SHP77 treated with DMSO at 0.1 percent for 48 hours (cell line): ENCODE data around the gene MAST3.
"Not testable (repeated sequence)": the region's sequence is repeated elsewhere in the genome, so short reads cannot be mapped to it uniquely, and the experiment has no call there.

Experiments used
- DNase-seq: peaks from one replicate; lab custom pipeline; 2025; lab: John Stamatoyannopoulos, UW

The MAST3 gene

DNA sequence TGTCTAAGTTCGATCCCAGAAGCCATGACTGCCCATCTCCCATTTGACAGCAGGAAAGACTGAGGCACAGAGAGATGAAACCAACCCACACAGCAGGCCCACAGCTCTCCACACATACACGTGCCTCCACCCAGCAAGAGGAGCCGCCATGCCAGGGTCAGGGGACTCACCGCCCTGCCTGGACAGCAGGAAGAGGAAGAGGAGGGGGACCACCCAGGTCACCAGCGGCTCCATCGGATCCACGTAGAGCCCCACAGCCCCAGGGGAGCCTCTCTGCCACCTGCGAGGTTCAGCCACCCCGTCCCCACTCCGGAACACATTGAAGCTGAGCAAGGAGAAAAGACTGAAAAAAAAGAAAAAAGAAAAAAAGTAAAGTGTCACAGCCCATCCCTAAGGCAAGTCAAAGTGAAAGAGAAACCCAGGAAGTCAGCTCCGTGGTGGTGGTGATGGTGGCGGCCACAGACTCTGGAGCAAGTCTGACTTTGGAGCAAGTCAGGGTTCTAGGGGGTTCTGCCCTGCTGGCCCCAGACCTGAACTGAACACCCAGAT, 10.9 kb upstream of the MAST3 start, which contains the start of gene IL12RB1:
IL12RB1 (minus strand) TSS at position 345 of the 549 bp plus-strand sequence; CDS start at position 234, 111 bp downstream.
- no peak for DNase-seq

DNA sequence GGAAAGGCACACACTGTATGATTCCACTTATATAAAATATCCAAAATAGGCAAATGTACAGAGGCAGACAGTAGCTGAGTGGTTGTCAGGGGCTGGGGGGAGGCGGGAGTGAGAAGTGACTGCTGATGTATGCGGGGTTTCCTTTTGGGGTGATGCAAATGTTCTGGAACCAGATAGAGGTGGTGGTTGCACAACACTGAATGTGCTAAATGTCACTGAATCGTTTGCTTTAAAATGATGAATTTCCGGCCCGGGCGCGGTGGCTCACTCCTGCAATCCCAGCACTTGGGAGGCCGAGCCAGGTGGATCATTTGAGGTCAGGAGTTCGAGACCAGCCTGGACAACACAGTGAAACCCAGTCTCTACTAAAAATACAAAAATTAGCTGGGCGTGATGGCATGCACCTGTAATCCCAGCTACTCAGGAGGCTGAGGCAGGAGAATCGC, 8.5 kb upstream of the MAST3 start:
- not testable (repeated sequence) for DNase-seq

DNA sequence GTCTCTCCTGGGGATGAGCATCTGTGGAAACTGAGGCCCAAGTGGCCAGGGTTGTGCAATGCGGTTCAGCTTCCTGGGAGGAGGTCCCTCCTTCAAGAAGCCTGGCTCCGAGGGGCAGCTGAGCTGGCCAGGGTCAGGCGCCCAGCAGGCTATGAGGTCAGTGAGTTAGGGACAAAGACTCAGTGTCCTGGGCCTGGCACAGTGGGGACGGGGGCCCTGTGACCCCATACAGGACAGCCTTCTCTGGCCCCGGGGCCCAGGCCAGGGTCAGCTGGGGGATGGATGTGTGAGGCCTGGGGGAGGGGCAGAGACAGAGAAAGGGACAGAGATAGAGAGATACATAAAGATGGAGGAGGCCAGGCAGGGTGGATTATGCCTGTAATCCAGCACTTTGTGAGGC, 7.9 kb upstream of the MAST3 start:
- no peak for DNase-seq

DNA sequence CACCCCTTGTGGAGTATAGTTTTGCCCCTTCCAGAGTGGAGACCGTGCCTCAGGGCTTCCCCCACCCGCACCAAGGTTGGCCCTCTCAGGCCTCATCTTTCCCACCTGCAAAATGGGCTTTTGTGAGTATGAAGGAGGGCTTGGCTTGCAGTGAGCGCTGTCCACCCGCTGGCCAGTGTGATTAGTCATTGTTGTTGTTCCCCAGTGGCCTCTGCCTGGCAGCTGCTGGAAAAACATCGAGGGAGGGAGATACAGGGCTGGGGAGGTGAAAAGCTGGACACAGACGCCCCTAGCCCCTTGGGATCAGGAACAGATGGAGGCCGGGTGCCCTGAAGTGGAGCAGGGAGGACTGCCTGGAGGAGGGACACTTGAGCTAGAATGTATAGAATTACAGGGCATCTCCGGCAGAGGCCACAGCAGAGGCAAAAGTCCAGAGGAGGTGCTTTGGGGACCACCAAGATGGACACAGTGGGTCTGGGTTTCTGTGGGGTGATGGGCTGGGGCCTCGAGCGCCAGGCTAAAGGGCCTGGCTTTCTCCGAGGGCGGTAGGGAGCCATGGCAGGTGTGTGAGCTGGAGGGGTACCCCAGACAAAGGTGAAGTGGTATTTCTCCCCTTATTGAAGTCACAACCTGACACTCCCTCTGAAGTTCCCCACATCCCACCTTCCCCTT, 6.9 kb upstream of the MAST3 start:
- no peak for DNase-seq

DNA sequence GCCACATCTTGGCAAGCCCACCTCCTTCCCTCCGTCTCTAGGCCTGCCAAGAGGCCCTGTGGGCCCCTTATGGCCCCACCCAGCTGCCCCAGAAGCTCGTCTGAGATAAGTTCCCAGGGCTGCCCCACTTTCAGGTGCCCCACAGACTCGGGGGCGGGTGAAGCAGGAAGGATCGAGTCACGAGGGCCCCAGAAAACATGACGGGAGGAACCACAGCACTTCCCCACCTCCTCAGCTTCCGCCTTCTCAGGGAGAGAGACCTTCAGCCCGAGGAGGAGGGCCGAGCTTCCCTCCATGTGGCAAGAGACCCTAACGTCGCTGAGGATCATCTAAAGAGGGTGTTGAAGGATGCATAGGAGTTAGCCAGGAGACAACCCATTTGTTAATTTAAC, 6.4 kb upstream of the MAST3 start:
- DNase-seq: no peak

DNA sequence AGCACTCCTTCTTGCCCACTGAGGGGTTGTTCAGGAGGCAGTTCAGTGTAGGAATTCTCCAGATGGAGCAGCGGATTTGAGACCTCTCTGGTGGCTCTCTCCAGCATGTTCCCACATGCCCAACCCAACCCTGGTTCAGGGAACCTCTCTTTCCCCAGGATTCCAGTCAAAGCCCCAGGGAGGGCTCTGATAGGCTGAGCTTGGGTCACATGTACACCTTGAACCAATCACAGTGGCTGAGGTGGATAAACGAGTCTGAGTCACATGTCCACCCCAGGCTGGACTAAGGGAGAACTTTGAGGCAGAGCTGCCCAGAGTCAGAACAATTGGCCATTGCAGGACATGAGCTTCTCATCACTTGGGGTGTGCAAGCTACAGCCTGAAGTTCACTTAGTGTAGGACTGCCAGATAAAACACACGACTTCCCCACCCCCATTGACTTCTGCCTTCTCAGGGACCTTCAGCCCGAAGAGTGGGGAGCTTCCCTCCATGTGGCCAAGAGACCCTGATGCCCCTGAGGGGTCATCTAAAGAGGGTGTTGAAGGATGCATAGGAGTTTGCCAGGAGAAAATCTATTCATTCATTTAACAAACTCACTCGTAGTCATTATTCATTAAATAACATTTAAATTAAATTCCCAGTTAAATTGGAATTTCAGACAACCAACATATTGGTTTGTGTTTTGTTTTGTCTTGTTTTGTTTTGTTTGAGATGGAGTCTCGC, 4.0 kb upstream of the MAST3 start:
- DNase-seq: no peak

DNA sequence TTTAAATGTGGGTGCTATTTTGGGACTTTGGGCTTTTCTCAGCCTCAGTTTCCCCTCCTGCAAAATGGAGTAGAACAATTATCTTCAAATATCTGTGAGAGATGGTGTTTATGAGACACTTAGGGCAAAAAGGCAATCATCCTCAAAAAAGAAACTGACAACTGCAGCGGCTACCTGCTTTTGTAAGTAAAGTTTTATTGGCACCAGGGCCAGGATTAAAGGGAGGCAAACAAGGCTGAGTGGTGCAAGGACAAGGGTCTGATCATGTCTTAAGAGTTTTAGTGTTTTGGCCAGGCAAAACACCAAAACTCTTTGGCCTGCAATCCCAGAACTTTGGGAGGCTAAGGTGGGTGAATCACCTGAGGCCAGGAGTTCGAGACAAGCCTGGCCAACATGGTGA, 1.3 kb upstream of the MAST3 start:
- no peak for DNase-seq

DNA sequence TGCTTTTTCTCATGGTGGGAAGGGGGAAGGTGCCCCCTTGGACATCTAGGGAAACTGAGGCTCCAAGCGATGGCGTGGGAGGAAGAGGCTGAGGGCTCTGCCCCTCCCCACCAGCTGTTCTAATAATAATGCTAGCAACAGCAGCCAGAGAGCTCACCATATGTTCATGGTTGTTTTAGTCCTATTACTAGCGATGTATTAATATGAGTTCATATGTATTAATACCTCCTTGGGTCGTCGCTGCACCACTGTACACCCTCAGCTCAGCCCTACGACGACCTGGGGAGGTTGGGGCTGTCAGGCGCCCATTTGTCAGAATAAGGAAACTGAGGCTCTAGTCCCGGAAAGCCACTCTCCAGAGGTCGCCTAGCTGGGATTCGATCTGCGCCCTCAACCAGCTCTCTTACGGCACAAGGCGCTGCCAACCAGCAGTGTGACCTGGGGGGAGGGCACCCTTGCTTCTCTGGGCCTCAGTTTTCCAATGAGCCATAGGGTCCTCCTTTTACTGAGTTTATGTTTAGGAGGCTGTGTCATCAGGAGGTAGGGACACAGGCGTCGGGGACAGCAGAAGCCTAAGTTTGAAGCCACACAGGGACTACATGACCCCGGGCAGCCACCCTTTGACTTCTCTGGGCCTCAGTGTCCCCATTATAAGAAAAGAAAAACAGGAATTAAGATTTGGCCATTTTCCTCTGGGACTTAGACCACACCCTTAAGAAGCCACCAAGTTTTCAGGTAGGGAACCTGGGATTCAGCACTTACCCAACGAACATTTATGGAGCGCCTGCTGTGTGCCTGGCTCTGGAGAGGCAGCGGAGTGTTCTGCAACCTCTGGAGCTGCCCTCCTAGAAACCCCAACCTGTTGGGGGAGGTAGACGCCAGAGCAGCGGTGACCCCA, 664 bp downstream of the MAST3 start:
- no peak for DNase-seq

DNA sequence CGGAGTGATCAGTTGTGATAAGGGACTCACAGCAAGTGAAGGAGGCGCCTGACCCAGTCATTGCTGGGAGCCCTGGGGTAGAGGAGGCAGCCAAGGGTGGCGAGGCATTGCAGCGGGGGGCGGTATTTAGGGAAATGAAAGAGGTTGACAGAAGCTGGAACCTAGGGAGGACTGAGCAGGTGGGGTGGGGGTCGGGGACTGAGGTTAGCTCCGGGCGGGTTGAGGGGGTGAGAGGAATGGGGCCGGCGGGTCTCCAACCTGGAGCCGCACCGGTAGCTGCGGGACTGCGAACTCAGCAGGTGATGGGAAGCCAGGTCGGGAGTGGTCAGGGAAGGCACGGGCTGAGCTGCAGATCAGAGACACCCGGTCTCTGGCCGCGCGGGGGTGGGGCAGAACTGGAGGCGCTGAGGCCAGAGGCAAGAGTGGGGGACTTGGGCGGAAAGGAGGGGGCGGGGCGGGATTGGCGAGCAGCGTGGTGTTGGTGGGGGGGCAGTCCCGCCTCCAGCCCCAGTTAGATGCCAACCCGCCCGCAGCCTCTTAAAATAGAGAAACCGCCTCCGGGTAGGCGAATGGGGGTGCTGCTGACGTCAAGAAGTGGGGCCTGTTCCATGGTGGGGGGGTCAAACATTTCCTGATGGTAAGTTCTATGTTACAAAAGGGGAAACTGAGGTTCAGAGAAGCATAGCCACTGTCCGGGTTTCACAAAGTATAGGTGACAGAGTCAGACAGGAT, 1.5 kb downstream of the MAST3 start:
- no peak for DNase-seq

DNA sequence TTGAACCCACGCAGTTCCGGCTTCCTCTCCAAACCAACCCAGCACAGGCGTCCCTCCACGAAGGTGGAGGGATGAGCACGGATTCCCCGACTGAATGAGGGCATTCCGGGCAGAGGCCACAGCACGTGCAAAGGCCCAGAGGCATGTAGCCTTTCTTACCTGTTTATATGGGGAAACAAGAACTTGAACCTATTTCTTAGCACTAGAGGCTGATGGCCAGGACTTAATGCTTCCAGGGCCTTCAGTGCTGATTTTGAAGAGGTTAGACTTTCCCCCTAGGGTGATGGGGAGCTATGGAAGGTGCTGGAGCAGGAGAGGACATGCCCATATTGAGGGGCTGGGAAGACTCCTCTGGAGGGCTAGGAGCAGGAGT, 2.0 kb downstream of the MAST3 start:
- DNase-seq: no peak

DNA sequence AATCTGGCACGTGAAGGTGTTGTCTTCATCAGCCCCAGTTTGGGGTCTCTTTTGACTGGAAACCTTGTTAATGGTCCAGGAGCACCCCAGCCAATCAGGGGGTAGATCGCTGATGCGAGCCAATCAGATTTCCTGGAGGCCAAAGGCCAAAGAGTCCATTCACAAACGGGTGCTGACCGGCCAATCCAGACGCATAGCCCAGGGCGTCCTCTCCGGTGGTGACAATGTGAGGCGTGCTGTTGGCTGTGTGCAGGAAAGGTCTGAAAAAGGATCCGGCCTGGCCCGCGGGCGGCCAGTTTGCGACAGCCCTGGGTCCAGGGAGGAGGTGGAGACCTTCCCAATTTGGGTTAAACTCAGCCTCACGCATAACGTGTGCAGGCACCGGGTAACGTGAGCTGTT, 3.1 kb downstream of the MAST3 start:
- DNase-seq: no peak

DNA sequence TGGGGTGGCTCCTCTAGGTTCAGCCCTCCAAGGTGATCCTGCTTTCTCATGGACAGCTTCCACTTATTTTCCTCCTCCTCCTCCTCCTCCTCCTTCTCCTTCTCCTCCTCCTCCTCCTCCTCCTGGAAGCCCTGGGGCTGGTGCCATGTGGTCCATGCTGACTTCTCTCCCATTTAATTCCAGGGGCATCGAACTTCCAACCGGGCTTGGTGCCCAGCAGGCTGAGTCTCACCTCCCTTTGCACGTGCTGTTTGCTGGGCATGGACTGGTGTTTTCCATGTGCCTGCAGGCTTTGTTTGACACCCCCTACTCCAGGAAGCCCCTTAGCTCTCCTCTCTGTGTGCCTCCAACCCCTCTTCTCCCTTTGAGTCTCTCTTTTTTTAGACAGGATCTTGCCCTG, 3.7 kb downstream of the MAST3 start:
- no peak for DNase-seq

DNA sequence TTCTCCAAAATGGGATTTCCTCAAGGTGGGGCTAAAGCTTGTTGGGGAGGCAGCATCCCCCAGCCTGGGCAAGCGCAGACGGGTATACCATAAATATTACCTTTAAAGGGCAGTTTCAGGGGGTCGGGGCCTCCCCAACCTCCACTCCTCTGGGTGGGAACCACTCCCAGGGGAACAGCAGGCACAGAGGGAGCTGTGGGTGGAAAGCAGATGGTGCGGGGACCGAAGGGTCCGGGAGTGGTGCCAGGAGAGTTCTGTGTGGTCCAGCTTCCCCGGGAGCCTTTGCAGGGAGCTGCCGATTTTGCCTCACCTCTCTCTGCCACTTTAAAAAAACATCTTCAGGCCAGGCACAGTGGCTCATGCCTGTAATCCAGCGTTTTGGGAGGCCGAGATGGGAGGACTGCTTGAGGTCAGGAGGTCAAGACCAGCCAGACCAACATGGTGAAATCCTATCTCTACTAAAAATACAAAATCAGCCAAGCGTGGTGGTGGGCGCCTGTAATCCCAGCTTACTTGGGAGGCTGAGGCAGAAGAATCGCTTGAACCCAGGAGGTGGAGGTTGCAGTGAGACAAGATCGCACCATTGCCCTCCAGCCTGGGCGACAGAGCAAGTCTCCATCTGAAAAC, 5.5 kb downstream of the MAST3 start:
- no peak for DNase-seq

DNA sequence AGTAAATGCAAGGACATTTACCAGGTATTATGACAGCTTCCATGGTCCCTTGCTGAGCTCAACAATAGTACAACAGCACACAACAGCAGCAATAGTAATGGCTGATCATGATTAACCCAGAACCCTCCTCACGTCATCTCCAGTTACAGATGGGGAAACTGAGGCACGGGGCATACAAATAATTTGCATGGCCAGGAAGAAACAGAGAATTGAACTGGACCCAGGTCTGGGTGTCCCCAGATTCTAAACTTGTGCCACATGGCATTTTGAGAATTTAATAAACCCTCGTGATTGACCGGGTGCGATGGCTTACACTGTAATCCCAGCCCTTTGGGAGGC, 7.2 kb downstream of the MAST3 start:
- DNase-seq: no peak

DNA sequence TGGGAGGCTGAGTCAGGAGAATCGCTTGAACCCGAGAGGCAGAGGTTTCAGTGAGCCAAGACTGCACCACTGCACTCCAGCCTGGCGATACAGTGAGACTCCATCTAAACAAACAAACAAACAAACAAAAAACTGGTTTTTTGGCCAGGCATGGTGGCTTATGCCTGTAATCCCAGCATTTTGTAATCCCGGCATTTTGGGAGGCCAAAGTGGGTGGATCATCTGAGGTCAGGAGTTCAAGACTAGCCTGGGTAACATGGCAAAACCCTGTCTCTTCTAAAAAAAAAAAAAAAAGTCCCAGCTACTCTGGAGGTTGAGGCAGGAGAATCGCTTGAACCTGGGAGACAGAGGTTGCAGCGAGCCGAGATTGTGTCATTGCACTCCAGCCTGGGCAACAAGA, 7.7 kb downstream of the MAST3 start:
- not testable (repeated sequence) for DNase-seq

DNA sequence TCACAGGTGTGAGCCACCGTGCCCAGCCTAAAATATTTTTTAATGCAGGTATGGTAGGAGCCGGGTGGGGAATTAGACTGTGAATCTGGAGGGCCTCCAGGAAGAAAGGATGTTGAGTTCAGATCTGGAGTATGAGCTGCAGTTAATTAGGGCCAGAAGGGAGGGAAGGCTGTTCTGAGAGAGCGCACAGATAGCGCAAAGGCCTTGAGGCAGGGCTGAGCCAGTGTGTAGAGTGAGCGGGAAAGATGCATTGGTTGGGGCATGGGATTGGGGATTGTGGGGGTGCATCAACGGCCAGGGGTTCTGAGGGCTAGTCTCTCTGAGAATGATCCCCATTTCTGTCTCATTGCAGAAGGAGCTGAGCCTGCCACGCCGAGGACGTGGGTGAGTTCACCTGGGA, 9.7 kb downstream of the MAST3 start:
- DNase-seq: no peak

DNA sequence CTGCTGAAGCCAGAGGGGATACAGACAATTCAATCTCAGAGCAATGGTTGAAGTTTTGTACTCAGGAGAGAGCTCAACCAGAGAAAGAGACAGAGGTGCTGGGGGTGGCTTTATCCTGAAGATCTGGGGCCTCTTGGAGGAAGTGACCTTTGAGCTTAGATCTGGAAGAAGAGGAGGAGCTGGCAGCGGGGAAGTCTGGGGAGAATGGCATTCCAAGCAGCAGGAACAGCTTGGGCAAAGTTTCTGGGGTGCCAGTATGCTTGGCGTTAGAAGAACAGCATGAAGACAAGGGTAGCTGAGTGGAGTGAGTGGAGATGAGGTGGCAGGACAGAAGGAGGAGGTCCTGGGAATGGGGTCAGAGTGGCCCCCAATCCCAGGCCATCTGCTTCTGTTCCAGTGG, 11.3 kb downstream of the MAST3 start:
- no peak for DNase-seq

DNA sequence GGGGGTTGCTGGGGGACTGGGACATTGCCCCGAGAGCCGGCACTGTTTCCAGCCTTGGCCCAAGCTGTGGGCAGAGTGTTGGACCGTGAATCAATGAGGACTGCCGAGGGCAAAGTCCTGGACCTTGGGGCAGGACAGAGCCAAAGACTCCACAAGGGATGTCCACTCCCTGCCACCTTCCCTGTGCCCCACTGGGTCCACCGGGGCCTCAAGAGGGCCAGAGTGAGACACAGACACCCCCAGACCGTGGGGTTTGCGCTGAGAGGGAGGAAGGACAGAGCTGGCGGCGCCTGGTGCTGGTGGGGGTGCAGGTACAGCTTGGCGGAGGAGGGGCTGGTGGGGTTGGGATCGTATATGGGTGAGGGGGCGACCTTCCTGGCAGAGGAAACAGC, 11.8 kb downstream of the MAST3 start:
- no peak for DNase-seq

DNA sequence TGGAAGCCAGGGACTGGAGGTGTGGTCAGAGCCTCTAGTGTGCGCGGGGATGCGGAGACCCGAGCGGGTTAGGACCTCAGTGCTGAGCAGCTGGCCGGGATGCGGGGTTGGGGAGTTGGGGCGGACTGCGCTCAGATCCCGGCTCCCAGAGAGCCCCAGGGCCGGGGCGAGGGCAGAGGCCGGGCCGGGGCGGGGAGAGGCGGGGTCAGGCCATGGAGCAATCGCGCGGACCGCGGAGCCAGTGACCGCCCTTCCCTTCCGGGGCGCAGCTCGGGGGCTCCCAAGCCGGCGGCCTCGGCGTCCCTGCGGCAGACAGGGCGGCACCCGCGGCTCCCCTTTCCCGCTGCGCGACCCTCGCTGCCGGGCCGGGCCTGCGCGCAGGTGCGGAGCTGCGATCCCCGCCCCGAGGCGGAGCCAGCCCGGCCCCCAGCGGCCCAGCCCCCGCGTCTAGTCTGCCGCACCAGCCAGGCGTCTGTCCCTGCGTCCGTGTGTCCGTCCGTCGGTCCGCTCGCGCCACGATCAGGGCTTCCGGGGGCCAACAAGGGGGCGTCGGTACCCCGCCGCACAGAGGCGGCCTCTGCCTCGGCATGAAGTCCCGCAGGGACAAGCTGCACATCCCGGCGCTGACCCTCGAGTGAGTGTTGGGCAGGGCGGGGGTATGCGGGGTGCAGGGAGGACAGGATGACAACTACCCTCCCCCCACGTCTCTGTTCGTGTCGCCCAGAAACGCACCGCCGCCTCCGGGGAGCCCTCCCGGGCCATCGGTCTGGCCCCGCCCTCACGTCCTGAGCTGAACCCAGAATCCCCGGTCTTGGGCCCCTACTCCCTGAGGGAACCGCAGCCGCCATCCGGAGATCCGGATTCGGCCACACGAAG, 12.4 kb downstream of the MAST3 start:
- DNase-seq: no peak

DNA sequence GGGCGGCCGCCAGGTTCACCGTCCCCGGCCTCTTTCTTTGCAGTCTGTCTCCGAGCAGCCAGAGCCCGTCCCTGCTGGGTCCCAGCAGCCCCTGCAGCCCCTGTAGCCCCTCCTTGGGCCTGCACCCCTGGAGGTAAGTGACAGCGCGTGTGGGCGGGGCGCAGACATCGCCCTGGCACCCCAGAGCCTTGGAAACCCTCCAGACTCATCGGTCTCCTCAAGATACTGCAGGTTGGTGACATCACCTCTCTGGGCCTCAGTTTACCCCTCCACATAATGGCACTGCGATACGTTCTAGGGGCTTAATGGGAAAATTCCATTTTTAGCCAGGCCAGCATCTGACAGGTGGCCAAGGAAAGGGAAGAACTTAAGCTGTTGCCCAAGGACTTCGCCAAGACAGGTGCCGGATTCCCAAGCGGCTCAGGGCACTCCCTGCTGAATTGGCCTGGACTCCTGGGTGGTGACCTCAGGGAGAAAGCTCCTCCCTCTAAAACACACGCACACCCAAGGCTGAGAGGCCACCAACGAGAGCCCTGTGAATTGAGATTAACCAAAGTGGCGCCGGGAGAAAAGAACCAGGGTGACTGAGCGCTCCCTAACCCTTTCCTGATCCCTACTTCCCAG, 13.1 kb downstream of the MAST3 start:
- DNase-seq: no peak
